HG02588 (cell line): ENCODE measurements around the gene MALT1.

Source experiments
- ATAC-seq: cut with Tn5 transposase; IDR thresholded peaks from one replicate; pipeline ENCODE4 v1.9.1; 2021; ENCODE audit warnings: mild to moderate bottlenecking, moderate library complexity; ENCODE audit not compliant: unreplicated experiment

MALT1 gene

GRCh38 chr18:58687871-58688308 is 16.6 kb downstream of the MALT1 start:
- ATAC-seq = peak; percentile 77

- no peak for ATAC-seq
Measured at GRCh38 chr18:58690259-58690658, 19.0 kb downstream of the MALT1 start.

GRCh38 chr18:58691256-58691655 is 20.0 kb downstream of the MALT1 start:
- ATAC-seq = no peak

- no peak for ATAC-seq
Measured at GRCh38 chr18:58692422-58693185, 21.3 kb downstream of the MALT1 start.

- ATAC-seq = no peak
Measured at GRCh38 chr18:58694221-58694620, 23.0 kb downstream of the MALT1 start.

GRCh38 chr18:58694720-58695468 is 23.6 kb downstream of the MALT1 start:
- no peak for ATAC-seq

- ATAC-seq = no peak
Measured at GRCh38 chr18:58695772-58696171, 24.5 kb downstream of the MALT1 start.

GRCh38 chr18:58697146-58697545 is 25.9 kb downstream of the MALT1 start:
- no peak for ATAC-seq

GRCh38 chr18:58698701-58699193 is 27.5 kb downstream of the MALT1 start:
- no peak for ATAC-seq

GRCh38 chr18:58699551-58699950 is 28.3 kb downstream of the MALT1 start:
- ATAC-seq = no peak

GRCh38 chr18:58700209-58700608 is 28.9 kb downstream of the MALT1 start:
- ATAC-seq = no peak

GRCh38 chr18:58712930-58713329 is 41.7 kb downstream of the MALT1 start:
- no peak for ATAC-seq

GRCh38 chr18:58714259-58714658 is 43.0 kb downstream of the MALT1 start:
- ATAC-seq = no peak

- no peak for ATAC-seq
Measured at GRCh38 chr18:58714821-58715220, 43.6 kb downstream of the MALT1 start.

GRCh38 chr18:58715540-58715939 is 44.3 kb downstream of the MALT1 start:
- ATAC-seq = no peak

GRCh38 chr18:58716060-58716756 is 44.9 kb downstream of the MALT1 start:
- ATAC-seq = no peak

GRCh38 chr18:58721566-58722239 is 50.4 kb downstream of the MALT1 start:
- ATAC-seq = no peak

GRCh38 chr18:58723810-58724602 is 52.7 kb downstream of the MALT1 start:
- ATAC-seq = no peak

- no peak for ATAC-seq
Measured at GRCh38 chr18:58726671-58727070, 55.4 kb downstream of the MALT1 start.
